GM12864 (cell line): Measurements from ENCODE around the gene THSD7A.

Experiments used
- DNase-seq: peaks from one replicate; pipeline ENCODE4 v3.0.0-alpha.2; 2011; ENCODE audit warnings: low read depth
- H3K4me3 ChIP-seq: 2 replicates; pipeline ENCODE4 v1.5.1; 2011; ENCODE audit warnings: mild to moderate bottlenecking, low read depth, low read length, control low read depth
- CTCF ChIP-seq: IDR thresholded peaks from 2 replicates; pipeline ENCODE4 v1.5.1; 2011; ENCODE audit warnings: low read depth, mild to moderate bottlenecking, moderate library complexity, low read length, control low read depth, inconsistent platforms; ENCODE audit errors: missing control alignments

THSD7A gene

GRCh38 chr7:11346302-11346701 lies 485.7 kb downstream of the THSD7A start:
- TF ChIP-seq CTCF = no peak
- H3K4me3 ChIP-seq = no peak overlapping the region
- no peak for DNase-seq

- H3K4me3 ChIP-seq = no peak overlapping the region
- no peak for TF ChIP-seq CTCF
- DNase-seq = no peak
Measured at GRCh38 chr7:11345621-11346020, 486.4 kb downstream of the THSD7A start.

- H3K4me3 ChIP-seq = no peak overlapping the region
- peak; percentile 44 for TF ChIP-seq CTCF
- DNase-seq = no peak
Measured at GRCh38 chr7:11343818-11344413, 488.1 kb downstream of the THSD7A start.

GRCh38 chr7:11343136-11343535 lies 488.9 kb downstream of the THSD7A start:
- H3K4me3 ChIP-seq = no peak overlapping the region
- DNase-seq = no peak
- no peak for TF ChIP-seq CTCF

- no peak for DNase-seq
- peak; percentile 47 for TF ChIP-seq CTCF
- H3K4me3 ChIP-seq = no peak overlapping the region
Measured at GRCh38 chr7:11341285-11341944, 490.6 kb downstream of the THSD7A start.

GRCh38 chr7:11336432-11336831 lies 495.6 kb downstream of the THSD7A start:
- H3K4me3 ChIP-seq = no peak overlapping the region

More at GRCh38 chr7:11336432-11336831, 495.6 kb downstream of the THSD7A start:
- DNase-seq = no peak
- TF ChIP-seq CTCF = no peak
